CD4-positive, alpha-beta T cell treated with Interleukin-10 for 1 hour (primary cell): ENCODE data around the gene ALK.

Experiments
- DNase-seq: peaks from one replicate; pipeline ENCODE4 v3.0.0-alpha.2; 2020

The ALK gene

GRCh38 chr2:29567906-29568520 is 353.4 kb downstream of the ALK start:
- no peak for DNase-seq

GRCh38 chr2:29563697-29564096 is 357.7 kb downstream of the ALK start:
- DNase-seq = no peak

GRCh38 chr2:29562896-29563295 is 358.5 kb downstream of the ALK start:
- no peak for DNase-seq

- no peak for DNase-seq
Measured at GRCh38 chr2:29562319-29562718, 359.1 kb downstream of the ALK start.

- DNase-seq = no peak
Measured at GRCh38 chr2:29561628-29562027, 359.8 kb downstream of the ALK start.

- DNase-seq = no peak
Measured at GRCh38 chr2:29561181-29561580, 360.2 kb downstream of the ALK start.

GRCh38 chr2:29560566-29560965 is 360.8 kb downstream of the ALK start:
- no peak for DNase-seq

- no peak for DNase-seq
Measured at GRCh38 chr2:29560030-29560429, 361.4 kb downstream of the ALK start.

GRCh38 chr2:29559578-29559977 is 361.8 kb downstream of the ALK start:
- DNase-seq = no peak

- DNase-seq = no peak
Measured at GRCh38 chr2:29558097-29558496, 363.3 kb downstream of the ALK start.

- no peak for DNase-seq
Measured at GRCh38 chr2:29557268-29557667, 364.1 kb downstream of the ALK start.

GRCh38 chr2:29549069-29549380 is 372.4 kb downstream of the ALK start:
- no peak for DNase-seq

- DNase-seq = no peak
Measured at GRCh38 chr2:29544917-29545316, 376.5 kb downstream of the ALK start.

GRCh38 chr2:29544031-29544430 is 377.4 kb downstream of the ALK start:
- no peak for DNase-seq

GRCh38 chr2:29535188-29535587 is 386.2 kb downstream of the ALK start:
- DNase-seq = no peak

GRCh38 chr2:29532436-29532835 is 388.9 kb downstream of the ALK start:
- no peak for DNase-seq

- no peak for DNase-seq
Measured at GRCh38 chr2:29531626-29532025, 389.8 kb downstream of the ALK start.

GRCh38 chr2:29530281-29530680 is 391.1 kb downstream of the ALK start:
- no peak for DNase-seq

GRCh38 chr2:29528891-29529520 is 392.4 kb downstream of the ALK start:
- no peak for DNase-seq

- DNase-seq = no peak
Measured at GRCh38 chr2:29528371-29528770, 393.0 kb downstream of the ALK start.

GRCh38 chr2:29527947-29528346 is 393.4 kb downstream of the ALK start:
- no peak for DNase-seq

GRCh38 chr2:29526587-29527586 is 394.5 kb downstream of the ALK start:
- no peak for DNase-seq

- no peak for DNase-seq
Measured at GRCh38 chr2:29525921-29526320, 395.5 kb downstream of the ALK start.

- DNase-seq = no peak
Measured at GRCh38 chr2:29524652-29525051, 396.7 kb downstream of the ALK start.
